GM18867 (cell line): ENCODE results near the gene CILP2.

Experiments
- ATAC-seq: cut with Tn5 transposase; IDR thresholded peaks from one replicate; pipeline ENCODE4 v1.9.1; 2021; ENCODE audit warnings: mild to moderate bottlenecking, moderate library complexity; ENCODE audit not compliant: unreplicated experiment

CILP2 gene

DNA sequence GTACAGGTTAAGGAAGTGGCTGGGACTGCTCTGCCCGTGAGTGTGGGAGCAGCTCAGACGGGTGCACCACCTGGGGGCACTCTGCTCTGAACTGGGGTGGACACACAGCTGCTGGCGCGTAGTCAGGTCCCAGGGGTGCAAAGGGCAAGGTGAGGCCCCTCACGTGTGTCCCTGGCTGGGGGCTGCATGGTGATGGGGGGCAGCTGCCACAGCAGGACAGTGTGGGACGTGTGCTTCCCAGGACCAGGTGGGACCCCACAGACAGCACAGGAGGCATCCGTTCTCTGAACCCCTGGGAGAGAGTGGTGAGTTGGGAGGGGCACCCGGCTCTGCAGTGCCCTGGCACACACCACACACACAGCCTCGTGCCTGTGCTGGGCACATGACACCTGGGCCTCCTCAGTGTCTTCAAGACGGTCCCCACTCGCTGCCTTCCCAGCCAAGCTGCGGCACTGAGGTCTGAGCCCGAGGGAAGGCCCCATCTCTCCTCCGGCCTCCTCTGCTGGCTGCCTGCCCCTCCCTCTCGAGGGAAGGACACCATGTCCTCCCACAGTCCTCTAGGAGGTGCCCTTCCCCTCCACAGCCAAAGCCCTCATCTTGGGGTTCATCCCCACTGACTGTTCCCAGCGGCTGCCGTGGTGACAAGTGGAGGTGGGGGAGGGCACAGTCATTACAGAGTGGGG is 24.7 kb downstream of the CILP2 start:
- no peak for ATAC-seq

DNA sequence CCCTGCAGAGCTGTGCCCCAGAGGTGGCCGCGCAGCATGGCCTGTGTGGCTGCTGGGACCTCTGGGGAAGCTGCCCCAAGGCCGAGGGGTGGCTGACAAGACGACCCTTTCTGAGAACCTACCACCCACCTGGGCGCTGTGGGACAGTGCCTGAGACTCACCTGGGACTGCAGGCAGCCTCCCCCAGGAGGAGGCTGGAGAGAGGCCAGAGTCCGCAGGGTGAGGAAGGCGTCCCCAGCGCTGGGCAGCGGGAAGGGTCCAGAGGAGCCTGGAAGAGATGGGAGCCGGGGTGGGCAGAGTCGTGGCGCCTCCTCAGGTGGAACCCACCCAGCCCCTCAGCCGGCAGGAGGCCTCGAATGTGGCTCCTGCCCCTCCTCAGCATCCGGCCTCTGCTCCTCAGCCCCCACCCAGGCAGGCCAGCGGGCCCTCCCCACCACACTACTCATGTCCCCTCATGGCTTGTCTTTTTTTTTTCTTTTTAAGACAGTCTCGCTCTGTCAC is 25.3 kb downstream of the CILP2 start:
- no peak for ATAC-seq

DNA sequence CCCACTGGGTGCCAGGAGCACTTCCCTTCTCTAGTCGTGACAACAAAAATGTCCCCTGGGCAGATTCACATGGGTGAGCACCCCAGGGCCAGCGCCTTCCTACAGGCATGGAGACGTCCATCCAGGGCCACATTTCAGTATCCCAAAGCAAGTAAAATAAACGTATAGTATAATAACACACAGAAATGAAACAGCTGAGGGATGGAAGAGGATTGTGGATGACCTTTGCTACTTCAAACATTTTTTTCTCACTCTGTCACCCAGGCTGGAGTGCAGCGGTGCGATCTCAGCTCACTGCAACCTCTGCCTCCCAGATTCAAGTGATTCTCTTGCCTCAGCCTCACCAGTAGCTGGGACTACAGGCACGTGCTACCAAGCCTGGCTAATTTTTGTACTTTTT is 28.2 kb downstream of the CILP2 start:
- no peak for ATAC-seq

DNA sequence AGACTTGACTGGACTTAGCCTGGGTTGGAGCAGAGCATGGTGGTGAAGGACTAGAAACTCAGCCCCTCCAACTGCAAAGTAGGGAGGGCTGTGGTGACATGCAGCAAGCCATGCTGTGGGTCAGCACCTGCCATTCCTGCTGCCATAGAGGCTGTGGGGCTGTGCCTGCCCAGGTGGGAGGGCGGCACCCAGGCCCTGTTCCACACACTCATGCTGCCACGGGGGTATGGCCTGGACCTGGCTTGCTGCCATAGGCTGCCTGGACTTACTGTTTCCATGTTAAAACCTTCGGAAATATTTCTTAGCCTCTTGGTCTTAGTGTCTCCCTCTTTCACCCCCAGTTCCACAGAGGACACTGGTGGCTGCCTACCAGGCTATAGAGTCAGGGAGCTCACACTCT is 29.3 kb downstream of the CILP2 start:
- ATAC-seq, result no peak

DNA sequence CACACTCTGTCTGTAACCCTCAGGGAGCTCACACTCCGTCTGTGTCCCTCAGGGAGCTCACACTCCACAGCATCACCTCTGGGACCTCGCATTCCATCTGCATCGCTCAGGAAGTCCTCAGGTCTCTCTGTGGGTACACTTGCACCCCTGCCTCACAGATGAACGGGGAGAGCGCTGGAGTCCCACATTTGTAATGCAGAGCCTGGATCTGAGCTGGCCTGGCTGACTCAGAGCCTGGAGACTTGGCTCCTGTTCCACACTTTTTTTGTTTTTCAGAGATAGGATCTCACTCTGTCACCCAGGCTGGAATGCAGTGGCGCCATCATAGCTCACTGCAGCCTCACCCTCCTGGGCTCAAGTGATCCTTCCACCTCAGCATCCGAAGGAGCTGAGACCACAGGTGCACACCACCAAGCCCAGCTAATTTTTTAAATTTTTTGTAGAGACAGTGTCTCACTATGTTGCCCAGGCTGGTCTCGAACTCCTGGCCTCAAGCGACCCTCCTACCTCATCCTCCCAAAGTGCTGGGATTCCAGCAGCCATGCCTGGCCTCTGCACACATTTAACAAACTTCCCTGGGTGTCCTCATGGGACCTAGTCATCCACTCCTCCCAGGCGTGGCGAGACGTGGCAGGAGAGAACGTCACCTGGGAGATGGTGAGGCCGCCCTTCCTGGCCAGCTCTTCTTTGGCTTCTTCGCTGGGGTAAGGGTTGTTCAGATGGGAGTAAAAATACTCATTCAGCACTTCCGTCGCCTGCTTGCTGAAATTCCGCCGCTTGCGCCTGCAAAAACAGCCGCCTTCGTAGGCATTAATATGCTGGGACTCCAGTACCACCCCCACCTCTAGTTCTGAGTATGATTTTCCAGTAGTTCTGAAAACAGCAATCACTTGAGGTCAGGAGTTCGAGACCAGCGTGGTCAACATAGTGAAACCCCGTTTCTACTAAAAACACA is 31.0 kb downstream of the CILP2 start:
- no peak for ATAC-seq

DNA sequence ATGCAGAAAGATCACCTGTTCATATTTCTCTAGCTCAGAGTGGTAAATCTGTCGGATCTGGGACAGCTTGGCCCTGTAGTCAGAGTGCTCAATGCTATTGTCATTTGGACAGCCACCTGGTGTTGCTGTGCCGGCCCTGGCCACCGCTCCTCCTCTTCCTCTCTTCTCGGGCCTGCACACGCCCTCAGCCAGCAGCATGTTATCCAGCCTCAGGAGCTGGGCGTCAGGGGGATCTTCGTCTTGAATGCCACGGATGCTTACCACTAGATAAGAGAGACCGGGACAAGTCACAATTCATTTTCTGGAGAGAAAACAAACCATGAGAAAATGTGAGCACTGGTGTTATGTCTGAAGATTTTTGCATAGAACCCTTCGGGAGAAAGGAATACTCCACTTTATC is 32.5 kb downstream of the CILP2 start:
- no peak for ATAC-seq

DNA sequence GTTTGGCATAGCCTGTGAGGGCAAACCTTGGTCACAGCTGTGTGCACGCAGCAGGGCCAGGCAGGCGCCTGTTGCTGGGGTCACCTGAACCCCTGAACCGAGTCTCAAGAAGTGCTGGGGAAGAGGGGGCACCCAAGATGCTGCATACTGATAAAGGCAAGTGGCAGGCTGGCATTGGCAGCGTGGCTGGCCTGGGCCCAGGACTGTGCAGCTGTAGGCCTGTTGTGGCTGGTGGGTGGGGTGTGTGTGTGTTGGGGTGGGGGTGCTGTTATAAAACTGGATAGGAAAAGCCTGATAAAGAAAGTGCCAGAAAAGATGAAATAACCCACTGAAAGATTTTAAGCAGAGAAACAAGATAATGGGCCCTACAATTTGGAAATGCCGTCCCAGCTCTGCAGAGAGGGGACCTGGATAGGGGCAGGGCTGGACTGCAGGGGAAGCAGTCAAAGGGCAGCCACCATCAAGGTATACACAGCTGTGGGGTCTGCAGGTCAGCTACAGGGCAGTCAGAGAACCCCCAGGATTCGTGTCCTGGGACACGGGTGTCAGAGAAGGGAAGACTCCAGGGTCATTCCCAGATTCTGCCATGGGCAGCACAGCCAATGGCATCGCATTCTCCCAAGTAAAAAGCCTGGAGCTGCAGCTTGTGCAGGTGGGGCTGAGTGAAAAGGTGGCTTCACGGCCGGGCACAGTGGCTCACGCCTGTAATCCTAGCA is 33.2 kb downstream of the CILP2 start:
- ATAC-seq, result no peak

DNA sequence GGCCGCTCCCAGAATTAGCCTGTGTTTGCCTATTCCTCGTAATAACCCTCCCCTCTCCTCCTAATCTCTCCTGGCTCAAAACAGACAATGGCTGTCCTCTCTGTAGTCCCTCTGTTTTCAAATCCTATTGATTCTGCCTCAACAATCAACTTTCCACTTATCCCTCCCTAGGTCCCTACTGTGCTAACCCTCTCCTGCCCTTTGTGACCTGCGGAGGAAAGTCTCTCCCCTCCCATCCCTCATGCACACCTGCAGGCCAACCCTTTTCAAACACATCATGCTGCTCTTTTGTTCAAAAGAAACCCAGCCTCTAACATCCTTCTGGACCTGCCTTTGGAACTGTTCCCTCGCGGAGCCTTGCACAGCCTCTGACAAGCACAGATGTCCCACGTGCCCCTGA is 37.3 kb downstream of the CILP2 start:
- no peak for ATAC-seq

DNA sequence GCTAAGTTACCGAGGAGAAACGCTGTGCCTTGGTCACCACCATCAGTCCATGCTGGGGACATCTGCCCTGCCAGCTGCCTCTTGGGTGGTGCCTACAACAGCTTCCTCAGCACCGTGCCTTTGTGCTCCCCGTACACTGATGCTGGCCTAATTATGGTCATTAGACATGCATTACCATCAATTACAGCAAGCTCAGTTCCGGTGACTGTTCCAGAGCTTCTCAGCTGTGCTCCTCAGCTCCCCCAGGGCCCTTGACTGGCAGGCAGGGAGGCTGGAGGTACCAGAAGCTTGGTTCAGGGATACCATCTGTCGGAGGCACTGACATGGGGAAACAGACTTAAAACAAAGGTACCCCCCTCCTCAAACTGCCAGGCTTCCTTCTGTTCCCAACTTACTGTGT is 40.2 kb downstream of the CILP2 start:
- ATAC-seq, result no peak

DNA sequence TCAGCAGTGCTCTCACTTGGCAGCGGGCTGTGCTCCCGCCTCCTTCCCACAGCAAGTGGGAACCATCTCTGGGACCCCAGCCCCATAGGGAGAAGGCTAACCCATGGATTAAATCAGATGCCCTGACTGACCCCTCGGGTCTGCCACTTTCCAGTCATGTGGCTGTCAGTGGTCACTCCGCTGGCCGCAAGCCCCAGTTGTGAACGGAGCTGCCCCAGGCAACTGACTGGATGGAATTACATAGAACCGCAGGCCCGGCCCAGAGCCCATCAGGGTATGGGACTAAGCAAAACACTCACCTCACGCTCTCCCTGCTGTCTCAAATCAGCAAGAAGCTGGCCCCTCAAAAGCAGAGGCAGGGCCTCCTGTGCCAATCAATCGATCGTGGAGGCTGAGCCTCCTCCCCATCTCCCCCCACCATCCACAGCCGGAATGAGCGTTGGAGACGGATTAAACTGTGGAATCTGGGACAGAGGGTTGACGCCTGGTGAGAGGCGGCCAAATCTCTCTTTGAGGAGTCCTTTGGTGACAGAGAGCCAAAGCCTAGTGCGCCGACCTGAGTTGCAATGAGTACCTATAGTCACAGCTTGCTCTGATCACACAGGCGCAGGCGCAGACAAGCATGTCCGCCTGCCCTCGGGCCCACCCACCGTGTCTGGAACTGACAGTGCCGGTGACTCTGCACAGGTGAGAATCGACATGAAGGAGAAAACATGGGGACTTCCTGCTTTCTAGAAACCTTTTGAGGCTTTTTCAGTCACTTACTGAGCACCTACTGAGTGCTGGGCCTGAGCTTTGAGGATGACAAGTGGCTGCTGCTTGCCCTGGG is 41.7 kb downstream of the CILP2 start:
- no peak for ATAC-seq

DNA sequence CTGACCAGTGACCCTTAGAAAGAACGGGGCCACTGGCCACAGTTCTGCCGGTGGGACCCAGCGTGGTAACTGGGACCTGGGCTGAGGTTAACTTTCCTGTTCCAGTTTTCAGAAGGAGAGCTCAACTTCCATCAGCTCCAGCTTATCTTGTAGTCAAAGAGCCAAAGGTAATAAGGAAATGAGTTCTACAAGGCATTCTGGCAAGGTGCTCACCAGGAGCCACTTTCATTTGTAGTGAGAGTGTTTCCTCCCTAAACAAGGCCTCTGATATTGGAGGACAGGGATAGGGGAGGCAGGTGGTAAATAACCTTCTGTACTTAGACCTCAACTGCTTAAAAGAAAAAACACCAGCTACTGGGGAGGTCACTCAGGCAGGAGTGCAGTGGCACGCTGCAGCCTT is 42.4 kb downstream of the CILP2 start:
- ATAC-seq, result no peak

DNA sequence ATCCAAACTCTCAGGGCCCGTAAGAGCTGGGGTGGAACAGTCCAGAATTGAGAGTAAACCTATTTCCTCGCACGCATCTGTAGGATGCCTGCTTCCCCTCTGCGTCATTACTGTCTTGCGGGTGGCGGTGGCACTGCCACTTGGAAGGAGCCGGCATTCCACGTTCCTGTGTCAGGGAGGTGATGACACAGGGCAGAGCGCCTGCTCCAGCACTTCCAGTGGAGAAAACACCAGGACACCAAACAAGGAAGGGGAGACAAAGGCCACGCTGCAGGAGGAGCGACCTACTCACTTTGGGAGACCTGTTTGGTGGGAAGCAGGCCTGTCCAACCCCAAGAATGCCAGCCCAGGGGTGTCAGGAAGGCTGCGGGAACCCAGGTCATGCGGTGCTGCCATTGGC is 43.3 kb downstream of the CILP2 start:
- ATAC-seq, result no peak

DNA sequence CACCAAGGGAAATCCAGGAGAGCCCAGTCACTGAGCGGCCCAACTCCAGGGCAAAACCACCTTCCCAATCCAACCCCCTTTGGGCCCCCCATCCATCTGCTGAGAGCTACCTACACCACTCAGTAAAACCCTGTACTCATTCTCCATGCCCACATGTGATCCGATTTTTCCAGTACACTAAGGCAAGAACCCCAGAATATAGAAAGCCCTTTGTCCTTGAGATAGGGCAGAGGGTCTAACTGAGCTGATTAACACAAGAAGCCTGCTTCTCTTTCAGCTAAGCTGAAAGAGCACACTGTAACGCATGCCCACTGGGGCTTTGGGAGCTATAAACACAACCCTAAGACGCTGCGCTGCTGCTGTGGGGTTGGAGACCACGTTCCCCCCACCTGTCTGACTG is 44.4 kb downstream of the CILP2 start:
- no peak for ATAC-seq

DNA sequence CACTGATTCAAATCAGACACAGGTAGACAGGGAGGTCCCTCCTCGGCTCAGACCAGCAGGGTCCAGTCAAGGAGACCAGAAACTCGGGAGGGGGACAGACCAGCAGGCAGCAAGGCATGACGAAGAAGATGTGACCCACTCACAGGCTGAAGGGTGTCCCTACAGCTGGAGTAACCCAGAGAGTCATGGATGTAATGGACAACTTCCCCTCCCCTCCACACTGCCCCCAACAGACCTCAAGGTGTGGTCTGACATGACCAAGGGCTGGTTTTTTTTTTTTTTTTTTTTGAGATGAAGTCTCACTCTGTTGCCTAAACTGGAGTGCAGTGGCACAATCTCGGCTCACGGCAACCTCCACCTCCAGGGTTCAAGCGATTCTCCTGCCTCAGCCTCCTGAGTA is 46.3 kb downstream of the CILP2 start:
- ATAC-seq, result no peak

DNA sequence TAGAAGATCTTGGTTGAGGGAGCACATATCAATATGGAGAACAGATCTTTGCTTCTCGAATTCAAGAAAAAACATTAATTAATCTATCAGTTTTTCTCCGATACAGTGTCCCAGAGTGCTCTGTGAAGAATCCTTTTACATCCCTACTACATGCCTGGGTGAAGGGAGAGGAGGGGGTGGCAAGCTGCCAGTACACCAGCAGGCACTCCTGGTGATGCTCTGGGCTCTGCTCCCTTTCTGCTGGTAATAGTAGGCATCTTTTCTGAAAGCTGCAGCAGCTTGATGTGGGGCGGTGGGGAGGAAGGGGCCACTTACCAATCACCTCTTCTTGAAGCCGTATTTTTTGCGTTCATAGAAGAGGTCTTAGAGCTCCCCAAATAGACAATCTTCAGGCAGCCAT is 49.7 kb downstream of the CILP2 start:
- ATAC-seq, result no peak

DNA sequence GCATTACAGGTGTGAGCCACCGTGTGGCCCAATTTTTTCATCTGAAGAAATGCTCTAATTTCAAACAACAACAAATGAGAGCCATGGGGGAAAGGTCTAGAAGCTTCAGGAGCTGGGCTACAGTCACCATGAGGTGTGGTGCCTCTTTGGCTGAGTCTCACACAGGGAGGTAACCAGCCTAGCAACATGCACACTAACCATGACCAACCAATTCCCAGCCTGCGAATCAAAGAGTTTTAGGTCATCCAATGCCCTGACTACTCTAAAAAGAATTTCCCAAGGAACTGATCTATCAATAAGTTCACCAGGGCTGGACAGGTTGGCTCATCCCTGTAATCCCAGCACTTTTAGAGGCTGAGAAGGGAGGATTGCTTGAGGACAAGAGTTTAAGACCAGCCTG is 50.5 kb downstream of the CILP2 start:
- ATAC-seq, result no peak

DNA sequence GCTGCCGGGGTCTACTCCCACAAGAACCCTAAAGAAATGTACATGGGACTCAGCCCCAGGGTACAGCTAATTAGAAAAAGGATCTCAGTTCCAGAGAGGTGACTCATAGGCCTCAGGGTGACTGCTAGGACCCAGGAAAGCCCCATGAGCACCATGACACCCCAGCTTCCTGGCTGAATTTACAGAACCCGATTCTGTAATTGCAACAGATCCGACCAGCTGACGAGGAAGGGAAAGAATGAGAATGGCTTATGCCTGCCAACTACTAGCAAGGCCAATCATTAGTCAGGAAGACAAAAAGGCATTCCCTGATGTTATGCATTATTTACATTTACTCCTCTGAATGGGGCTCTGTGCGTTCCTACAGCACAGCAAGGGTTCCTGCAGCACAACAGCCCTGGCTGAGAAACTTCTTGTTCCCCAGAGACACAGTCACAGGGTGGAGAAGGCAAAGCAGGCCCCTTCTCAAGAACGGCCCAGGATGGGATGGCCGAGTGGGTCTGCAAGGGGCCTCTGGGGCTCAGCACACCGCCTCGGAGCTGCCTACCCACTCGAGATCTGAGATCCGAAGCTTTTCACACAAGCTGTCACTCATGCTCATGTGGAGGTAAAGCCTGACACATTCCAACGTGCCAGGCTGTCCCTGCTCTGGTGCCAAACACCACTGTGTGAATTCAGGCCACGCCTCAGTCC is 53.2 kb downstream of the CILP2 start:
- peak; percentile 64 for ATAC-seq

DNA sequence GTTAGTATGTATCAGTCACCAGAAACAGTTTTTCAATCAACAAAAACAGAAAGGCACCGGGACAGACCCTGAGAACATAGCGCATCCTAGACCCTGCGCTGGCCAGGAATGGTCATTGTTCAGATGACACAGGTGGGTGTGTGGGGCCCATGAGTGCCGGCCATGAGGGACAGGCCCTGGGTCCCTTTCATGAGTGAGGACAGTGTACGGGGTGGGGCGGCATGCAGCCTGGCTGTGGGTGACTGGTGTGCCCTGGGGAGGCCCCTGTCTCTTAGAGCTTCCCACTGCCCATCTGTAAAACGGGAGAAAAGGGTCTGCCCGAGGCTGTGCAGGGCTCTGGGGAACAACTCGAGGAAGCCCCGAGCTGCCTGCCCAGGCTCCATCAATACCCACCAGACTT is 54.6 kb downstream of the CILP2 start:
- ATAC-seq, result no peak

DNA sequence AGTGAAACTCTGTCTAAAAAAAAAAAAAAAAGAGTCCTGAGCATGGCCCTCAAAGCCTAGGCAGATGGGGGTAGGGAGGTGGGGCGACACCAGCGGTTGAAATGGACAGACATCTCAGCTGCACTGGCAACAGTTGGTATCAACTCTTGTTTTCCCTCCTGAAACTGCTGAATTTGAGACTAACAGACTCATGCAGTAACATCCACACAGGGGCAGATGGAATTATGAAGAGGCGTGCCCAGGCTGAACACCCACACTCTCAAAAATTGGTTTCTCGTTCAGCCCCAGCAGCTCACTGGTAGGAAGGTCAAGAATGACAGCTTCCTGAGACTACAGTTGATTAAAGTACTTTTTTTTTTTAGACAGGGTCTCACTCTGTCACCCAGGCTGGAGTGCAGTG is 56.3 kb downstream of the CILP2 start:
- ATAC-seq, result no peak

DNA sequence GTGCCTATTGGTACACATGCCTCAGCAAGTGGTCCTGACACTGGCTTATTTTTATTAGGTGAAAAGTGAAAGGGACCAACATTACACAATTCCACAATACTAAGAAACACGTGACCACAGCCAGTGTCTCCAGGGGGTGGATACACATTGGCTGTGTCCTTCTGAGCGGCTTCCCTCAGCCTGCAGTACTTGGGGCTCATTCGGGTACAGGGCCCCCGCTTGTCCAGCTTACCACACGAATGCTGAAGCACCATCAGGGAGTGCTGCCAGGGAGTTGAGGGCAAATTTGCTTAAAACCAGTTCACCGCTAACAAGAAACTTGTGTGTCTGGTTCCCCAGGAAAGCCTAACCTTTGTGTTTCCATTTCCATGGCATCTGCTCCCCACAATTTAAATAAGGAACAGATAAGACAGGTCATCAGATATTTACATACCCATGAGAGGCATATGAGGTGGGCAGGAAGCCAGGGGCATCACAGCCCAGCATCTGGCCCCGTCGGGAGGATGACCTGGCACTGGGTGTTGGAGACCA is 57.2 kb downstream of the CILP2 start:
- no peak for ATAC-seq
